Measurements from ENCODE around the gene ZNF215. TPM values are rescaled to one million over a fixed set of nuclear protein-coding genes. Genes with fewer than 3 reads are reported as not detected.

The ZNF215 gene
- total and polyA plus RNA-seq, 9 donors = 0.42 to 1.9 (median 1.1) TPM

- no peaks in the 10 kb centered on the region for H3K9me3 ChIP-seq
- TF ChIP-seq POLR2A (IDR thresholded peaks at IDR 0.05) (no peak), EP300 (IDR thresholded peaks at IDR 0.05) (no peak)
- TF ChIP-seq, protein P1, sequence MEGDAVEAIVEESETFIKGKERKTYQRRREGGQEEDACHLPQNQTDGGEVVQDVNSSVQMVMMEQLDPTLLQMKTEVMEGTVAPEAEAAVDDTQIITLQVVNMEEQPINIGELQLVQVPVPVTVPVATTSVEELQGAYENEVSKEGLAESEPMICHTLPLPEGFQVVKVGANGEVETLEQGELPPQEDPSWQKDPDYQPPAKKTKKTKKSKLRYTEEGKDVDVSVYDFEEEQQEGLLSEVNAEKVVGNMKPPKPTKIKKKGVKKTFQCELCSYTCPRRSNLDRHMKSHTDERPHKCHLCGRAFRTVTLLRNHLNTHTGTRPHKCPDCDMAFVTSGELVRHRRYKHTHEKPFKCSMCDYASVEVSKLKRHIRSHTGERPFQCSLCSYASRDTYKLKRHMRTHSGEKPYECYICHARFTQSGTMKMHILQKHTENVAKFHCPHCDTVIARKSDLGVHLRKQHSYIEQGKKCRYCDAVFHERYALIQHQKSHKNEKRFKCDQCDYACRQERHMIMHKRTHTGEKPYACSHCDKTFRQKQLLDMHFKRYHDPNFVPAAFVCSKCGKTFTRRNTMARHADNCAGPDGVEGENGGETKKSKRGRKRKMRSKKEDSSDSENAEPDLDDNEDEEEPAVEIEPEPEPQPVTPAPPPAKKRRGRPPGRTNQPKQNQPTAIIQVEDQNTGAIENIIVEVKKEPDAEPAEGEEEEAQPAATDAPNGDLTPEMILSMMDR (IDR thresholded peaks at IDR 0.05) = no peak
- DNase-seq = no peak
- WGBS, 3 donors = 55 to 71% (median 58%) methylated on average over 2 of the region's 2 CpGs
- no peaks in the 10 kb centered on the region for H3K36me3 ChIP-seq
- H3K27ac ChIP-seq = no peak overlapping the region
- H3K4me3 ChIP-seq = no peak overlapping the region
- no peaks in the 10 kb centered on the region for H3K4me1 ChIP-seq (ENCODE audit: insufficient read depth)
- intact Hi-C loops (cut with DNase I) = no loop called here
- no peaks in the 10 kb centered on the region for H3K27me3 ChIP-seq
These were observed 53.1 kb downstream of the ZNF215 start for GRCh38 chr11:6979365-6979764.

DNA sequence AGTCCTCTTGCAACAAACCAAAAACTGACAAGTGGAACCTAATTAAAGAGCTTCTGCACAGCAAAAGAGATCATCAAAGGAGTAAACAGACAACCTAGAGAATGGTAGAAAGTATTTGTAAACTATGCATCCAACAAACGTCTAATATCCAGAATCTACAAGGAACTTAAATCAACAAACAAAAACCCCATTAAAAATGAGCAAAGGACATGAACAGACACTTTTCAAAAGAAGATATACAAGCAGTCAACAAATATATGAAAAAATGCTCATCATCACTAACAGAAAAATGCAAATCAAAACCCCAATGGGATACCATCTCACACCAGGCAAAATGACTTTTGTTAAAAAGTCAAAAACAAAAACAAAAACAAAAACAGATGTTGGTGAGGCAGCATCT is 60.3 kb downstream of the ZNF215 start:
- H3K9me3 ChIP-seq = no peaks in the 10 kb centered on the region
- H3K4me3 ChIP-seq = no peak overlapping the region
- 47 to 70% (median 58%) methylated on average over 1 of the region's 1 CpG for WGBS, 3 donors
- H3K4me1 ChIP-seq (ENCODE audit: insufficient read depth) = no peaks in the 10 kb centered on the region
- intact Hi-C loops (cut with DNase I) = no loop called here
- H3K36me3 ChIP-seq = no peaks in the 10 kb centered on the region
- no peak overlapping the region for H3K27ac ChIP-seq
- DNase-seq = no peak
- no peaks in the 10 kb centered on the region for H3K27me3 ChIP-seq
- TF ChIP-seq EP300 (IDR thresholded peaks at IDR 0.05) = no peak

DNA sequence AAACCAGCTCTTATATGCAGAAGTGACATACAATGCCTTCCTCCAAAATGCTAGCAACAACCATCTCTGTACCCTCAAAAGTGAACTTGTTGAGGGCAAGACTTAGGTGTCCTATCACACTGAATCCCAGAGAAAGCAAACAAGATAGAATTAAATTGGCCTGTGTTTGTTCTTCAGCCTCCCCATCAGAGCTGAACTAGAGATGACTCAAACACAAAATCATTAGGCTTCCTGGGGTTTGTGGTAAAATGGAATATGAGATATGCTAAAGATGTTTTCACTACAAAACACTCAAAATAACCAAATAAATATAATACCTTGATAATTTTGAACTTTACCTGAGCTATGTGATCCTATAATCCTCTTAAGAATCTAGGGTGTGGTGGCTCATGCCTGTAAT is 62.3 kb downstream of the ZNF215 start:
- Histone ChIP-seq H3K27ac (no peak overlapping the region), H3K27me3 (no peaks in the 10 kb centered on the region), H3K9me3 (no peaks in the 10 kb centered on the region), H3K36me3 (no peaks in the 10 kb centered on the region), H3K4me3 (no peak overlapping the region), H3K4me1 (ENCODE audit: insufficient read depth) (no peaks in the 10 kb centered on the region)
- DNase-seq = no peak
- intact Hi-C loops (cut with DNase I) = no loop called here
- TF ChIP-seq EP300 (IDR thresholded peaks at IDR 0.05) = no peak
- TF ChIP-seq, protein P1 (IDR thresholded peaks at IDR 0.05) = no peak
- TF ChIP-seq POLR2A (IDR thresholded peaks at IDR 0.05) = no peak

- no peak for DNase-seq
- H3K4me3 ChIP-seq = no peak overlapping the region
- no peaks in the 10 kb centered on the region for H3K36me3 ChIP-seq
- H3K4me1 ChIP-seq (ENCODE audit: insufficient read depth) = no peaks in the 10 kb centered on the region
- H3K27ac ChIP-seq = no peak overlapping the region
- intact Hi-C loops (cut with DNase I) = no loop called here
- 74 to 80% (median 78%) methylated on average over 6 of the region's 6 CpGs for WGBS, 3 donors
- no peaks in the 10 kb centered on the region for H3K27me3 ChIP-seq
- no peak for TF ChIP-seq POLR2A (IDR thresholded peaks at IDR 0.05)
- no peak for TF ChIP-seq EP300 (IDR thresholded peaks at IDR 0.05)
- TF ChIP-seq, protein P1 (IDR thresholded peaks at IDR 0.05) = no peak
- H3K9me3 ChIP-seq = no peaks in the 10 kb centered on the region
These were observed 65.0 kb downstream of the ZNF215 start for GRCh38 chr11:6991227-6991626.

GRCh38 chr11:6992026-6992425 is 65.8 kb downstream of the ZNF215 start:
- intact Hi-C loops (cut with DNase I) = no loop called here
- no peaks in the 10 kb centered on the region for H3K9me3 ChIP-seq
- DNase-seq = no peak
- H3K27ac ChIP-seq = no peak overlapping the region
- TF ChIP-seq POLR2A (IDR thresholded peaks at IDR 0.05) = no peak
- TF ChIP-seq, protein P1 (IDR thresholded peaks at IDR 0.05) = no peak
- TF ChIP-seq EP300 (IDR thresholded peaks at IDR 0.05) = no peak
- H3K36me3 ChIP-seq = no peaks in the 10 kb centered on the region
- H3K4me3 ChIP-seq = no peak overlapping the region
- no peaks in the 10 kb centered on the region for H3K4me1 ChIP-seq (ENCODE audit: insufficient read depth)
- H3K27me3 ChIP-seq = no peaks in the 10 kb centered on the region
- 49 to 68% (median 61%) methylated on average over 2 of the region's 2 CpGs for WGBS, 3 donors

All from ovary (tissue), 9 donors.